ENCODE measurements around the gene ARHGAP29. TPM values are rescaled to one million over a fixed set of nuclear protein-coding genes. Genes with fewer than 3 reads are reported as not detected.
"Not testable (repeated sequence)": the region's sequence is repeated elsewhere in the genome, so short reads cannot be mapped to it uniquely, and the experiment has no call there.

The ARHGAP29 gene
- total RNA-seq, 6 donors from 2014 or later: 43.8 to 87.5 (median 49.0) TPM

GRCh38 chr1:94180650-94181049 lies 56.7 kb downstream of the ARHGAP29 start:
- TF ChIP-seq POLR2A (IDR thresholded peaks at IDR 0.05) (no peak), CTCF (IDR thresholded peaks at IDR 0.05) (no peak), POLR2AphosphoS5 (IDR thresholded peaks at IDR 0.05) (no peak), EP300 (IDR thresholded peaks at IDR 0.05) (no peak)
- H3K36me3 ChIP-seq: peaks cover 4 to 91% (median 26%) of the 10 kb centered on the region in 4 donors
- 92 to 100% methylated on average over 1 of the region's 1 CpG for WGBS, 2 donors
- H3K27me3 ChIP-seq: no peaks in the 10 kb centered on the region
- no peaks in the 10 kb centered on the region for H3K4me1 ChIP-seq
- H3K9me3 ChIP-seq: no peaks in the 10 kb centered on the region
- H3K4me3 ChIP-seq: no peak overlapping the region
- H3K27ac ChIP-seq: no peak overlapping the region
- ATAC-seq (ENCODE audit: low FRiP score in 2 of 2) (no peak), DNase-seq (no peak)

DNA sequence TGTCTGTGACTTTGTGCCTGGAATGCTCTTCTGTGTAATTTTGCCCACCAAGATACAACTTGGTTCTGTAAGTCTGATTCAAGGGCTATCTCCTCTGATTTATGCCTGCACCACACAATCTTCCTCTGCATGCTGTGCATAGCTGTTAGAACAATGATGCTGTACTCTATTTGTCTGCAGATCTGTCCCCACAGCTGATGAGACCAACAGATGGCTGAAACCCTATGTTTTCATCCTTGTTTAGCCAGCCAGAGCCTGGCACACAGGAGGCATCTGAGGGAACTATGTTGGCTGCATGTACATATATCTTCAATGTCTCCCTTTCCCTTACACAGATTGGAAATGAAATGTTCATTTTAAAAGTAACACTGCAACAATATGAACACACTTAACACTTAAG lies 58.5 kb downstream of the ARHGAP29 start:
- no peaks in the 10 kb centered on the region for H3K27me3 ChIP-seq
- TF ChIP-seq EP300 (IDR thresholded peaks at IDR 0.05): no peak
- no peak for TF ChIP-seq POLR2AphosphoS5 (IDR thresholded peaks at IDR 0.05)
- TF ChIP-seq POLR2A (IDR thresholded peaks at IDR 0.05): no peak
- no peak for TF ChIP-seq CTCF (IDR thresholded peaks at IDR 0.05)
- no peaks in the 10 kb centered on the region for H3K4me1 ChIP-seq
- H3K4me3 ChIP-seq: no peak overlapping the region
- peaks cover 0 to 89% (median 26%) of the 10 kb centered on the region in 4 donors for H3K36me3 ChIP-seq
- no peaks in the 10 kb centered on the region for H3K9me3 ChIP-seq
- no peak overlapping the region for H3K27ac ChIP-seq
- DNase-seq (no peak), ATAC-seq (ENCODE audit: low FRiP score in 2 of 2) (no peak)

- Histone ChIP-seq H3K9me3 (no peaks in the 10 kb centered on the region), H3K27ac (no peak overlapping the region), H3K36me3 (peaks cover 0 to 27% (median 5%) of the 10 kb centered on the region in 4 donors), H3K4me1 (no peaks in the 10 kb centered on the region), H3K4me3 (no peak overlapping the region), H3K27me3 (no peaks in the 10 kb centered on the region)
- ATAC-seq (ENCODE audit: low FRiP score in 2 of 2) (no peak), DNase-seq (no peak)
- 88 to 91% methylated on average over 3 of the region's 3 CpGs for WGBS, 2 donors
- TF ChIP-seq CTCF (IDR thresholded peaks at IDR 0.05): no peak
- no peak for TF ChIP-seq POLR2AphosphoS5 (IDR thresholded peaks at IDR 0.05)
- no peak for TF ChIP-seq EP300 (IDR thresholded peaks at IDR 0.05)
- no peak for TF ChIP-seq POLR2A (IDR thresholded peaks at IDR 0.05)
Measured at GRCh38 chr1:94169126-94169525, 68.3 kb downstream of the ARHGAP29 start.

DNA sequence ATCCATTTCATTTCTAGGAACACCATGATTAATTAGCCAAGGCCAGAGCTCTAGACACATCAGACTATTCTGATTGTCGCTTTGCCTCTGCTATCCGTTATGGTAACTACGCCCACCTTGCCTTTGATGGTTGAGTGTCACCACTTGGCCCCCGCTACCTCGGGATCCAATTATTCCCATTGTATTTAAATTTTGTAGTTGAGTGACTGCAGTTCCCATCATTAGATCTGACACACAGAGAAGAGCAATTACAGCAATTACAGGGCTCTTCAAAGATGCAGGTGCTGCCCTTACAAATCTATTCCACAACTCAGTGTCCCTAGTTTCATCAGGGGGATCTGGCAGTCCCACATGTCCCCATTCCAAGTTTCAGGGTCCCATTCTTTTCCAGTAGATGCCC lies 71.5 kb downstream of the ARHGAP29 start:
- Histone ChIP-seq H3K27me3 (no peaks in the 10 kb centered on the region), H3K9me3 (no peaks in the 10 kb centered on the region), H3K4me1 (no peaks in the 10 kb centered on the region), H3K27ac (no peak overlapping the region), H3K4me3 (no peak overlapping the region), H3K36me3 (no peaks in the 10 kb centered on the region)
- ATAC-seq (ENCODE audit: low FRiP score in 2 of 2): no peak
- no peak for TF ChIP-seq EP300 (IDR thresholded peaks at IDR 0.05)
- TF ChIP-seq POLR2A (IDR thresholded peaks at IDR 0.05): no peak
- no peak for TF ChIP-seq POLR2AphosphoS5 (IDR thresholded peaks at IDR 0.05)
- no peak for TF ChIP-seq CTCF (IDR thresholded peaks at IDR 0.05)
- DNase-seq: no peak
- WGBS, 2 donors: 91 to 92% methylated on average over 5 of the region's 5 CpGs

DNA sequence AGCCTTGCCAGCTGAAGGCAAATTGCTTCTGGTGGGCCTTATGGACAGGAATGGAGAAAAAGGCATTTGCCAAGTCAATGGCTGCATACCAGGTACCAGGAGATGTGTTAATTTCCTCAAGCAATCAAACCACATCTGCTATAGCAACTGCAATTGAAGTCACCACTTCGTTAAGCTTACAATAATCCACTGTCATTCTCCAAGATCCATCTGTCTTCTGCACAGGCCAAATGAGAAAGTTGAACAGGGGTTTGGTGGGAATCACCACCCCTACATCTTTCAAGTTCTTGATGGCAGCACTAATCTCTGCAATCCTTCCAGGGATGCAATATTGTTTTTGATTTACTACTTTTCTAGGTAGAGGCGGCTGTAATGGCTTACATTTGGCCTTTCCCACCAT lies 72.5 kb downstream of the ARHGAP29 start:
- ATAC-seq (ENCODE audit: low FRiP score in 2 of 2); H3K4me3 ChIP-seq; H3K27me3 ChIP-seq; H3K27ac ChIP-seq; H3K4me1 ChIP-seq; H3K9me3 ChIP-seq; DNase-seq; H3K36me3 ChIP-seq: not testable (repeated sequence)
- 80 to 91% methylated on average over 2 of the region's 2 CpGs for WGBS, 2 donors

GRCh38 chr1:94164121-94164520 lies 73.3 kb downstream of the ARHGAP29 start:
- not testable (repeated sequence) for ATAC-seq (ENCODE audit: low FRiP score in 2 of 2); H3K27me3 ChIP-seq; H3K27ac ChIP-seq; H3K9me3 ChIP-seq; H3K36me3 ChIP-seq; H3K4me3 ChIP-seq; DNase-seq; H3K4me1 ChIP-seq
- WGBS, 2 donors: 100% methylated on average over 1 of the region's 1 CpG; no CpG with 5 or more reads in 1 of the 2 donors

GRCh38 chr1:94163249-94163648 lies 74.1 kb downstream of the ARHGAP29 start:
- H3K27me3 ChIP-seq; H3K4me3 ChIP-seq; H3K4me1 ChIP-seq; H3K36me3 ChIP-seq; H3K9me3 ChIP-seq; DNase-seq; ATAC-seq (ENCODE audit: low FRiP score in 2 of 2); H3K27ac ChIP-seq: not testable (repeated sequence)
- WGBS, 2 donors: 92% methylated on average over 5 of the region's 5 CpGs
